K562 (cell line): ENCODE data around the gene AZGP1. TPM values are rescaled to one million over a fixed set of nuclear protein-coding genes. Genes with fewer than 3 reads are reported as not detected.
A peak's percentile ranks its signal among the peaks of the same experiment; 100 is the strongest.
"Not testable (repeated sequence)": the region's sequence is repeated elsewhere in the genome, so short reads cannot be mapped to it uniquely, and the experiment has no call there.

Source experiments
- ATAC-seq: fragments of 200-7000 bp; cut with Tn5 transposase; 3 replicates; pipeline ENCODE4 v1.9.1; 2020; ENCODE audit warnings: moderate library complexity
- BruUV-seq: library from RNA; stranded (reverse); fragments of 400-500 nt; replicated peaks from 2 replicates; lab custom pipeline; 2021; lab: Mats Ljungman, UMichigan
- CTCF ChIA-PET: fragments of 300-600 bp; formaldehyde crosslinking; extraction: SDS; loops from one replicate; lab custom pipeline; 2021; ENCODE audit warnings: low intra/inter-chr PET ratio; lab: Yijun Ruan, JAX
- POLR2A ChIA-PET: fragments of 300-600, 350-650 bp; sonication (Branson Sonifier 250); formaldehyde crosslinking; extraction: SDS; loops from one replicate; lab custom pipeline; 2021; ENCODE audit warnings: antibody characterized with exemption, inconsistent platforms; lab: Yijun Ruan, JAX
- DNase-seq, 4 experiments: peaks; one replicate each; pipeline versions ENCODE4 v3.0.0 to v3.0.0-alpha.2; 2011 to 2018; ENCODE audit warnings: low spot score in 3 of 4, mixed read lengths in 3 of 4; ENCODE audit errors: extremely low read depth in 1 of 4
- FAIRE-seq: peaks from 2 replicates; lab custom pipeline; 2011; peaks lifted over from hg19 to GRCh38; lab: Jason Lieb, UNC
- H2AFZ ChIP-seq: 2 replicates; pipeline ENCODE4 v1.6.0; 2011; ENCODE audit warnings: low read depth, low read length, control low read depth, inconsistent platforms
- H3K27ac ChIP-seq: fragments of 200-600 bp; 3 replicates; pipeline ENCODE4 v1.8.0; 2011; ENCODE audit warnings: low read depth, mild to moderate bottlenecking, control low read depth, inconsistent platforms, low read length, moderate library complexity, mixed read lengths; ENCODE audit errors: extremely low read depth
- H3K27me3 ChIP-seq, 2 experiments: fragments of 300-600 bp in 1 of 2; 2 replicates in 1 of 2; 3 replicates in 1 of 2; pipeline versions ENCODE4 v1.6.0 to v1.8.0; 2011; ENCODE audit warnings: inconsistent platforms in 2 of 2, low read length in 2 of 2, mild to moderate bottlenecking in 1 of 2, mixed read lengths in 1 of 2, moderate library complexity in 1 of 2; ENCODE audit not compliant: control insufficient read depth in 2 of 2, insufficient read depth in 2 of 2
- H3K36me3 ChIP-seq: fragments of 300-600 bp; 3 replicates; pipeline ENCODE4 v1.8.0; 2011; ENCODE audit warnings: mild to moderate bottlenecking, low read length, inconsistent platforms; ENCODE audit not compliant: control insufficient read depth, insufficient read depth
- H3K4me1 ChIP-seq, 2 experiments: fragments of 200-600 bp in 1 of 2; replicated peaks in 1 of 2; 2 replicates in 1 of 2; 3 replicates in 1 of 2; pipeline versions ENCODE4 v1.5.1 to v1.8.0; 2011; ENCODE audit warnings: inconsistent platforms in 2 of 2, low read length in 2 of 2, mild to moderate bottlenecking in 1 of 2, mixed read lengths in 1 of 2, moderate library complexity in 1 of 2; ENCODE audit not compliant: control insufficient read depth in 2 of 2, insufficient read depth in 2 of 2
- H3K4me2 ChIP-seq: 2 replicates; pipeline ENCODE4 v1.6.1; 2011; ENCODE audit warnings: low read length, control low read depth, inconsistent platforms, mixed read lengths; ENCODE audit not compliant: insufficient read depth
- H3K4me3 ChIP-seq: fragments of 200-600 bp; sonication (generic), shearing (Covaris generic); 2 replicates; pipeline ENCODE4 v1.5.1; 2016; ENCODE audit warnings: control low read depth, inconsistent platforms
- H3K79me2 ChIP-seq: fragments of 200-600 bp; 3 replicates; pipeline ENCODE4 v1.8.0; 2011; ENCODE audit warnings: low read length, inconsistent platforms; ENCODE audit not compliant: control insufficient read depth, insufficient read depth
- H3K9ac ChIP-seq, 2 experiments: 2 replicates each; pipeline versions ENCODE4 v1.6.0 to v1.6.1; 2011; ENCODE audit warnings: low read depth in 2 of 2, low read length in 2 of 2, control low read depth in 1 of 2, inconsistent platforms in 1 of 2, mild to moderate bottlenecking in 1 of 2, mixed read lengths in 1 of 2; ENCODE audit not compliant: insufficient read depth in 1 of 2
- H3K9me1 ChIP-seq: one replicate; pipeline ENCODE4 v1.6.0; 2011; ENCODE audit warnings: inconsistent platforms, mild to moderate bottlenecking, low read length, moderate library complexity; ENCODE audit not compliant: control insufficient read depth, insufficient read depth
- H3K9me3 ChIP-seq: replicated peaks from 2 replicates; pipeline ENCODE4 v1.5.1; 2011; ENCODE audit warnings: low read depth, low read length, inconsistent platforms; ENCODE audit not compliant: control insufficient read depth, insufficient read depth
- H4K20me1 ChIP-seq: replicated peaks from 2 replicates; pipeline ENCODE4 v1.6.1; 2011; ENCODE audit warnings: low read length, inconsistent platforms, mixed read lengths; ENCODE audit not compliant: control insufficient read depth, insufficient read depth
- CC2D1A ChIP-seq: fragments of 450-650 bp; IDR thresholded peaks from 2 replicates; pipeline ENCODE4 v1.6.1; 2017; ENCODE audit warnings: mild to moderate bottlenecking
- CEBPB ChIP-seq: fragments of 450-650 bp; IDR thresholded peaks from 2 replicates; pipeline ENCODE4 v1.6.1; 2016; ENCODE audit warnings: missing genetic modification characterization, missing compliant biosample characterization
- CEBPG ChIP-seq, 3 experiments: fragments of 200-800 bp in 1 of 3; sonication (Bioruptor generic) in 1 of 3; sonication (generic) in 1 of 3; formaldehyde crosslinking in 1 of 3; IDR thresholded peaks in 2 of 3; conservative IDR thresholded peaks in 1 of 3; 2 replicates each; pipeline versions ENCODE4 v1.6.1 to v1.8.0; 2016 to 2022; ENCODE audit warnings: missing compliant biosample characterization in 2 of 3, missing genetic modification characterization in 2 of 3, mild to moderate bottlenecking in 1 of 3, missing genetic modification reagents in 1 of 3
- KLF16 ChIP-seq: IDR thresholded peaks from 2 replicates; pipeline ENCODE4 v1.6.1; 2016; ENCODE audit warnings: antibody characterized with exemption
- MAFG ChIP-seq: fragments of 450-650 bp; conservative IDR thresholded peaks from 2 replicates; pipeline ENCODE4 v1.6.1; 2016; ENCODE audit warnings: missing genetic modification characterization, missing compliant biosample characterization
- NFIC ChIP-seq: fragments of 450-650 bp; IDR thresholded peaks from 2 replicates; pipeline ENCODE4 v1.6.1; 2017; ENCODE audit warnings: mild to moderate bottlenecking, inconsistent platforms
- SOX6 ChIP-seq: fragments of 450-650 bp; IDR thresholded peaks from 2 replicates; pipeline ENCODE4 v1.6.1; 2014; ENCODE audit warnings: mild to moderate bottlenecking
- WGBS: fragments of 100-300 bp; shearing (Covaris generic); methylation state at CpG from one replicate; pipeline ENCODE4 v1.1.6; 2016; ENCODE audit warnings: low coverage, mixed read lengths; ENCODE audit not compliant: insufficient coverage; ENCODE audit errors: missing lambda C conversion rate; 5-methylcytosine and 5-hydroxymethylcytosine counted together
- in situ Hi-C: fragments of 300-500 bp; cut with MboI; formaldehyde crosslinking; loops from 4 replicates; pipeline ENCODE4 v1.15.0; 2018; ENCODE audit warnings: inconsistent platforms, mixed read lengths
- intact Hi-C: fragments of 100-400 bp; cut with micrococcal nuclease; formaldehyde crosslinking; loops from 2 replicates; pipeline ENCODE4 v1.14.2; 2022
- polyA plus RNA-seq, 8 experiments: library from polyadenylated mRNA; depleted of rRNA in 4 of 8; stranded (reverse) in 5 of 8; unstranded in 3 of 8; fragments of >200 nt; fragmentation: Nextera tagmentation in 2 of 8; fragmentation: Illumina TruSeq in 1 of 8; extraction: Ambion mirVana in 2 of 8; extraction: Trizol in 1 of 8; gene quantifications; 2 replicates each; pipeline versions ENCODE4 v1.2.1 to v1.2.3, GENCODE V29; 2011 to 2014; ENCODE audit warnings: inconsistent platforms in 1 of 8, missing spikeins in 1 of 8
- total RNA-seq, 7 experiments: library from RNA; depleted of rRNA in 6 of 7; stranded (reverse); fragments of >200 nt in 6 of 7; fragmentation: Illumina TruSeq in 2 of 7; extraction: Trizol in 2 of 7; gene quantifications; 2 replicates each; pipeline versions ENCODE4 v1.2.1 to v1.2.3, GENCODE V29; 2011 to 2021; ENCODE audit warnings: low replicate concordance in 1 of 7
- TF ChIP-seq, protein P1 (sequence below): IDR thresholded peaks from 2 replicates; pipeline ENCODE4 v1.6.1; 2011; ENCODE audit warnings: borderline replicate concordance, low read depth, mild to moderate bottlenecking, moderate library complexity, low read length; ENCODE audit not compliant: insufficient read depth, poor library complexity, severe bottlenecking

Gene AZGP1
- total and polyA plus RNA-seq, 9 of the 15 experiments (the other 6 are each of a cell fraction or from before 2014, with no cell fraction given), result 0.18 to 0.53 TPM; not detected in 7

DNA sequence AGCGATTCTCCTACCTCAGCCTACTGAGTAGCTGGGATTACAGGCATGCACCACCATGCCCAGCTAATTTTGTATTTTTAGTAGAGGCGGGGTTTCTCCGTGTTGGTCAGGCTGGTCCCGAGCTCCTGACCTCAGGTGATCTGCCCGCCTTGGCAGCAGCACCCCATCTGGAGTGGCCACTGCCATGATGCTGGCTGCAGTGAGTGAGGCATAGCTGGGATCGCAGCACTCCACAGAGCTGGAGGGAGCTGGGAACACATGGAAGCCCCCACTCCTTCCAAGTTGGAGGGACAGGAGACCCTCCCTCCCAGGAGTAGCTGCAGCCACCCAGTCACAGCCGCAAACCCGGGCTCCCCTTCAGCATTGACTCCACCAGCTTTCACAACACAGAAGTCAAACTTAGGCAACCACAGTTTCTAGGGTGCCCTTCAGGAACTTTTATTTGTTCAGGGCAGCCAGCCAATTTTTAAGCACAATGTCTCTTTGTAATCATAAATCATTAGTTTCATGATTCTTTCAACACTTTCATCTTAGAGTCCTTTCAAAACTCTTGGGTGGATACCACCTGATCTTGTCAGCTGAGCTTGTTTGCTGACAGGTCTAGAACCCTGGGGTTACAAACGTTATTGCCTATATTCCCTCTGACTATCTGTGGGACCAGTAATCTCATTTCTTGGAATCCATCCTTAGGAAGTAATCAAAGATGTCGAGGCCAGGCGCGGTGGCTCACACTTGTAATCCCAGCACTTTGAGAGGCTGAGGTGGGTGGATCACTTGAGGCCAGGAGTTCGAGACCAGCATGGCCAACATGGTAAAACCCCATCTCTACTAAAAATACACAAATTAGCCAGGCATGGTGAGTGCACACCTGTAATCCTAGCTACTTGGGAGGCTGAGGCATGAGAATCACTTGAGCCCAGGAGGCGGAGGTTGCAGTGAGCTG is 36.8 kb upstream of the AZGP1 start (continued):
- not testable (repeated sequence) for TF ChIP-seq CEBPG (CRISPR knock-in tag; IDR thresholded peaks at IDR 0.05)
- TF ChIP-seq CEBPG (tag; conservative IDR thresholded peaks at IDR 0.05 in 1 of 2, IDR thresholded peaks at IDR 0.05 in 1 of 2) (peak; percentile 41 to 71; a peak in 2 of 4 replicates), NFIC (peak; percentile 69), SOX6 (peak; percentile 73; the same call in 1 of the 2 replicates), CC2D1A (0 out of 2 replicates have a peak, but pooled peaks have one; percentile 35), MAFG (0 out of 2 replicates have a peak, but pooled peaks have one; percentile 11), CEBPB (tag) (peak; percentile 81)

- H3K9ac ChIP-seq, result peak overlapping the region in 1 of 2 experiments; percentile 39; a peak in 1 of 4 replicates
- CTCF ChIA-PET, result no interaction called here
Measured at GRCh38 chr7:100011516-100011915, 35.7 kb upstream of the AZGP1 start.

More at GRCh38 chr7:100011516-100011915, 35.7 kb upstream of the AZGP1 start:
- Histone ChIP-seq H4K20me1 (0 out of 2 replicates have a peak, but pooled peaks cover 7% of the 10 kb centered on the region), H3K4me2 (no peak overlapping the region), H3K36me3 (no peaks in the 10 kb centered on the region), H3K9me1 (no peaks in the 10 kb centered on the region), H3K27ac (no peak overlapping the region), H3K4me1 (peaks cover 10 to 13% of the 10 kb centered on the region in 2 experiments; a peak in 4 of 5 replicates), H3K4me3 (no peak overlapping the region), H2AFZ (no peak overlapping the region), H3K27me3 (peaks cover 19 to 38% of the 10 kb centered on the region in 2 experiments), H3K79me2 (peaks cover 14% of the 10 kb centered on the region), H3K9me3 (no peaks in the 10 kb centered on the region)
- ATAC-seq, result no peak
- DNase-seq, result no peak
- FAIRE-seq, result no peak
- in situ Hi-C loops, result no loop called here
- BruUV-seq, result no TSS peak
- no peak for TF ChIP-seq KLF16
- TF ChIP-seq, protein P1, sequence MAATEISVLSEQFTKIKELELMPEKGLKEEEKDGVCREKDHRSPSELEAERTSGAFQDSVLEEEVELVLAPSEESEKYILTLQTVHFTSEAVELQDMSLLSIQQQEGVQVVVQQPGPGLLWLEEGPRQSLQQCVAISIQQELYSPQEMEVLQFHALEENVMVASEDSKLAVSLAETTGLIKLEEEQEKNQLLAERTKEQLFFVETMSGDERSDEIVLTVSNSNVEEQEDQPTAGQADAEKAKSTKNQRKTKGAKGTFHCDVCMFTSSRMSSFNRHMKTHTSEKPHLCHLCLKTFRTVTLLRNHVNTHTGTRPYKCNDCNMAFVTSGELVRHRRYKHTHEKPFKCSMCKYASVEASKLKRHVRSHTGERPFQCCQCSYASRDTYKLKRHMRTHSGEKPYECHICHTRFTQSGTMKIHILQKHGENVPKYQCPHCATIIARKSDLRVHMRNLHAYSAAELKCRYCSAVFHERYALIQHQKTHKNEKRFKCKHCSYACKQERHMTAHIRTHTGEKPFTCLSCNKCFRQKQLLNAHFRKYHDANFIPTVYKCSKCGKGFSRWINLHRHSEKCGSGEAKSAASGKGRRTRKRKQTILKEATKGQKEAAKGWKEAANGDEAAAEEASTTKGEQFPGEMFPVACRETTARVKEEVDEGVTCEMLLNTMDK, result peak; percentile 3
- POLR2A ChIA-PET, result no interaction called here
- intact Hi-C loops, result loop anchor here (5.0 kb wide), 1 partner anchor 71 kb away; the partner anchor contains the start of gene ZNF3
- WGBS, result 3% methylated on average over 3 of the region's 3 CpGs
